ENCODE measurements around the gene GGT1.
"Not testable (repeated sequence)": the region's sequence is repeated elsewhere in the genome, so short reads cannot be mapped to it uniquely, and the experiment has no call there.

GGT1 gene

GRCh38 chr22:24602847-24603769 lies at the start of gene GGT1:
TSS of gene GGT1 (plus strand) at chr22:24603193. CDS start at chr22:24611082, 7,889 bp downstream.
- not testable (repeated sequence) for DNase-seq (ENCODE audit: low read depth, low spot score)

- DNase-seq (ENCODE audit: low read depth, low spot score): no peak
Measured at GRCh38 chr22:24553597-24554312, 49.2 kb upstream of the GGT1 start.

- peak; percentile 65 for DNase-seq (ENCODE audit: low read depth, low spot score)
Measured at GRCh38 chr22:24554313-24555164, 48.5 kb upstream of the GGT1 start, which contains the start of gene GUCD1. TSS of gene GUCD1 (minus strand) at chr22:24555138. CDS start at chr22:24554991, 147 bp downstream.

DNA sequence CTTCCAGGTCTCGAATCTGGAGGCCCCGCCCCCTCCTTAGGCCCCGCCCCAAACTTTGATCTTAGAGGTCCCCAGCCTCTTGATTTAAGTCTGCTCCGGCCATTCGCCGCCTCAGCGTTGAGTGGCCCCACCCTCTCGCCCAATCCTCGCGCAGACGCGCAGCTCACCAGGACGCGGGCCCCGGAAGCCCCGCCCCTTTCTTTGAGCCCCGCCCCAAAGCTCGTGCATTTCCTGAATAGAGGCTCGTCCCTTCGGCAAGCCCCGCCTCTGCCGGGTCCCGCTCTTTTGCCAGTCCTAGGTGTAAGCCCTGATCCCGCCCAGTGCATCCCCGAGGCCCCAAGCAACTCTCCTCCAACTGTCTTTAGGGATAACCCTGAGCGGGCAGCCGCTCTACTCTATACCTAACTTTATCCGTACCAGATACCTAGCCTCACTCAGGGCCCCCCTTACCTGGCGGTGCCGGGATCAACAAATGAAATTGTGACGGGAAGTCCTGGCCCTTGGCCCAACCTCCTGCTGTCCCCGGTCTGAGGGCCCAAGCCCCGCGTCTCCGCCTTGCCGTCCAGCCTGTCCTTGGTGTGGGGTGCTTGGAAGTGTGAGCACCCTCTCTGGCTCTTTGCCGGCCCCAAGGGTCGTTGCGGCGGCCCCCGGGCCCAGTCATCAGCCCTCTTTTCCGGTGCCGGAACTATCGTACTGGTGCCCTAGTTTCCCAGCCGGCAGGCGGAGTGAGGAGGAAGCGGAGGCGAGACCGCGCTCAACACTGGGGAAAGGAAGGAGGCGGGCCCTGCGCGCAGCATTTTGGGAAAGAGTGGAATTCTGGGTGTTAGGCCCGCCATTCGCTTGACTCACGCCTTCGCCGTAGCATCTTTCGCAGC lies 47.6 kb upstream of the GGT1 start, which contains the start of gene SNRPD3:
Gene SNRPD3 (plus strand): TSS at position 835 of the 875 bp plus-strand sequence. CDS start 1,676 bp downstream, outside the sequence.
- peak; percentile 99 for DNase-seq (ENCODE audit: low read depth, low spot score)

DNA sequence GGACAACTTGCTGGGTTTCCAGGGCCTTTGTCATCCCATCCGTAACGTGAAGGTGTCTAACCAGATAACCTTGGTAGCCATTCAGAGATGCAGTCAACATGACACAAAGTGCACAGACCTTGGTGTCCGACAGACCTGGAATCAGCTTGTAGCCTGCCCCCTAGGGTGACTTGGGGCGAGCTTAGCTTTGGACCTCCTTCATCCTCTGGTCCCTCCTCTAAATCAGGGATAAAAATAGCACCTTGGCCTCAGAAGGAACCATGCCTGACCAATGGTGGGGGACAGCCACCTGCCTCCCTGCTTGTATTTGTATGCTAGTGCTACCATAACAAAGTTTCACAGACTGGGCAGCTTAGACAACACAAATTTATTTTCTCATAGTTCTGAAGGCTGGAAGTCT lies 43.5 kb upstream of the GGT1 start:
- no peak for DNase-seq (ENCODE audit: low read depth, low spot score)

DNA sequence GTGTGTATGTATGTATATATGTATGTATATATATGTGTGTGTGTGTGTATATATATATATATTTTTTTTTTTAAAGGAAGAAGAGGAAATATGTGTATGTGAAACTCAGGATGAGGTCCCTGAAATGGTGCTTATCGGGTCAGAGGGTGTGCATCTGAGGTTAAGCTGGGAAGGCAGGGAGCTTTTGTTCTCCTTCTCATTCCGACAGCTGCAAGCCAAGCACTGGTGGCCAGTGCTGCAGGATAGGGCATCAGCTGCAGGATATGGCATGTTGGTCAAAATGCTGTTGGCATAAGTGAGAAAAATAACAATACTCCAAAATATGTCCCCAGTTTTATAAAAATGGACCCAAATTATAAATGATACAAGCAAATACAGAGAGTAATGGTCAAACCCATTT lies 39.7 kb upstream of the GGT1 start:
- DNase-seq (ENCODE audit: low read depth, low spot score): no peak

DNA sequence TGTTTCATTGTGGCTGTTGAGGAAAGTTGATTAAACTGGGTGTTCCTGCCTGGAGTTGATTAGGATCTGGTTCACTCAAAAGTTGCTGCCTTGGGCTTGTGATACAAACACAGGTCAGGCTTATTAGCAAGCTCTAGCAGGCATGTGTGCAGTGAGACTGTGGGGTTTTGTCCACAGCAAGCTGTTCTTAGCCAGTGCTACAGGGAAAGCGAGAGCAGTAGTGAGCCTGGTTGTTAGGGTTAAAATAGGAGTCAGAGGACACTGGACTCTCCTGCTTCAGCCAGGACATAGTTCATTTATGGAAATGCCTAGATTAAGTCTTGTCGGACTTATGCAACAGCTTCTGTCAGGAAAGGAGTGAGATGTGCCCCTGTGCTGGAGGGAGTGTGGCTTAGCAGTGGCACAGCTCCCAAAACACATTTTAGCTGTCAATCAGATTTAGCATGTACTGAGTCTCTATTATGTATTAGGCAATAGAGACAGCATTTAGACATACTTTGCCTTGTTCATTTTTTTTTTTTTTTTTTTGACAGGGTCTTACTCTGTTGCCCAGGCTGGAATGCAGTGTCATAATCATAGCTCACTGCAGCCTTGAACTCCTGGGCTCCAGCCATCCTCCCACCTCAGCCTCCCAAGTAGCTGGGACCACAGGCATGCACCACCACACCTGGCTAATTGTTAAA lies 38.5 kb upstream of the GGT1 start:
- no peak for DNase-seq (ENCODE audit: low read depth, low spot score)

- DNase-seq (ENCODE audit: low read depth, low spot score): no peak
Measured at GRCh38 chr22:24565077-24565476, 37.9 kb upstream of the GGT1 start.

- DNase-seq (ENCODE audit: low read depth, low spot score): no peak
Measured at GRCh38 chr22:24566899-24567511, 36.0 kb upstream of the GGT1 start.

DNA sequence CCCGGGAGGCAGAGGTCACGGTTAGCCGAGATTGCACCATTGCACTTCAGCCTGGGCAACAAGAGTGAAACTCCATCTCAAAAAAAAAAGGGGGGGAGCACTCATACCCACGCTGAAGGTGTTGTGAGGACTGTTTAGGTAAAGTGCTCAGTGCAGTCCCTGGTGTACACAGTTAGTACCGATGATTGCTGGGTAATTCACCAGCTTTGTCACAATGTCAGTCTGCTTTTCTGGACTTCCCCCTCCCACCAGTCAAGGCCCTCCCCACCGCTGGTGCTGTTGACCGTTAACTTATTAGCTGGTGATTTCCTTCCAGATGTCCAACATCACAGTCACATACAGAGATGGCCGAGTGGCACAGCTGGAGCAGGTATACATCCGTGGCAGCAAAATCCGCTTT lies 35.3 kb upstream of the GGT1 start:
- DNase-seq (ENCODE audit: low read depth, low spot score): no peak

DNA sequence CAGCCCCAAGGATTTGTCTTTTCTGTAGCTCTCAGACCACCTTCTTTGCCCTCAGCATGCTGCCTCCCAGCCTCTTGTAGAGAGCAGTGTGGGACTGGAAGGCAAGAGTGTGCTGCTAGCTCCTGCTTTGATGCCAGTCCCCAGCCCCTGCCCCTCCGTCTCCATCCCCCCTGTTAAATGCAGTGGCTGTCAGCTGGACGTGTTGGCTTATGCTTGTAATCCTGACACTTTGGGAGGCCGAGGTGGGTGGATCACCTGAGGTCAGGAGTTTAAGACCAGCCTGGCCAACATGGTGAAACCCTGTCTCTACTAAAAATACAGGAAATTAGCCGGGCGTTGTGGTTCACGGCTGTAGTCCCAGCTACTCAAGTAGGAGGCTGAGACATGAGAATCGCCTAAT lies 31.7 kb upstream of the GGT1 start:
- no peak for DNase-seq (ENCODE audit: low read depth, low spot score)

DNA sequence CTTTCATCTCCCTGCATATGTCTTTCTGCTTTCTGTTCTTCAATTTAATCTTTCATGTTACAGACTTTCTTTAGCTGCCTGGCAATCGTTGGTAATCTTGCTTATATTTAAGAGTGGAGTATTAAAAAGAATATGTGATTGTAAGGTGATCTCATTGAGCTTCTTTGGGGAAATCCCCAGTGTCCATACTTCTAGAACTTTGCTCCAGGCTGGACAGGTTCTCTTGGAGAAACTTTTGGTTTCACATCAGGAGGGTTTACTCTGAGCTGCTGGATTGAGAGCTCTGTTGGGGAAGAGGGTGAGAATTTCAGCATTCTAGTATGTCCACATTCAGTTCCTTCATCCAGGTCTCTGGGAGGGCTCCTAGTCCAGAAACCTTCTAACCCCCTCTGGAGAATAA lies 26.2 kb upstream of the GGT1 start:
- DNase-seq (ENCODE audit: low read depth, low spot score): no peak

GRCh38 chr22:24578355-24579257 lies 24.4 kb upstream of the GGT1 start:
- no peak for DNase-seq (ENCODE audit: low read depth, low spot score)

- DNase-seq (ENCODE audit: low read depth, low spot score): no peak
Measured at GRCh38 chr22:24579258-24579601, 23.8 kb upstream of the GGT1 start.

GRCh38 chr22:24580276-24580675 lies 22.7 kb upstream of the GGT1 start:
- DNase-seq (ENCODE audit: low read depth, low spot score): no peak

GRCh38 chr22:24582056-24582814 lies 20.8 kb upstream of the GGT1 start:
- DNase-seq (ENCODE audit: low read depth, low spot score): no peak

- peak; percentile 73 for DNase-seq (ENCODE audit: low read depth, low spot score)
Measured at GRCh38 chr22:24583221-24584165, 19.5 kb upstream of the GGT1 start.
